PC-3 (cell line): ENCODE results near the gene ZFP36L2. TPM values are rescaled to one million over a fixed set of nuclear protein-coding genes. Genes with fewer than 3 reads are reported as not detected.

ENCODE experiments used
- ATAC-seq: fragments of 200-7000 bp; cut with Tn5 transposase; 2 replicates; pipeline ENCODE4 v1.9.1; 2020; ENCODE audit warnings: mild to moderate bottlenecking, moderate library complexity
- BruUV-seq: library from RNA; stranded (reverse); fragments of 400-500 nt; replicated peaks from 2 replicates; lab custom pipeline; 2021; lab: Mats Ljungman, UMichigan
- CTCF ChIA-PET: fragments of 300-600 bp; sonication (Branson Sonifier 250); formaldehyde crosslinking; loops from one replicate; lab custom pipeline; 2022; ENCODE audit warnings: antibody characterized with exemption; lab: Charles Lee
- POLR2A ChIA-PET: fragments of 300-600 bp; sonication (Branson Sonifier 250); formaldehyde crosslinking; loops from one replicate; lab custom pipeline; 2022; ENCODE audit warnings: antibody characterized with exemption; ENCODE audit not compliant: unreplicated experiment; lab: Charles Lee
- DNase-seq: peaks from one replicate; pipeline ENCODE4 v3.0.0-alpha.2; 2015
- H2AFZ ChIP-seq: fragments of 300-600 bp; sonication (generic); 2 replicates; pipeline ENCODE4 v1.6.0; 2016; ENCODE audit warnings: antibody characterized with exemption, low read length
- H3F3A ChIP-seq: fragments of 300-600 bp; sonication (generic); one replicate; pipeline ENCODE4 v1.6.0; 2017; ENCODE audit warnings: antibody characterized with exemption, low read length, control low read depth, mild to moderate bottlenecking; ENCODE audit not compliant: unreplicated experiment
- H3K27ac ChIP-seq: fragments of 300-600 bp; sonication (generic); 2 replicates; pipeline ENCODE4 v1.5.1; 2016; ENCODE audit warnings: mild to moderate bottlenecking, low read length
- H3K27me3 ChIP-seq: fragments of 300-600 bp; sonication (generic); 2 replicates; pipeline ENCODE4 v1.6.1; 2016; ENCODE audit warnings: low read length, mixed read lengths
- H3K36me3 ChIP-seq: fragments of 300-600 bp; sonication (generic); 2 replicates; pipeline ENCODE4 v1.6.1; 2016; ENCODE audit warnings: low read depth, mixed run types, low read length, mixed read lengths
- H3K4me1 ChIP-seq: fragments of 300-600 bp; sonication (generic); 2 replicates; pipeline ENCODE4 v1.5.1; 2016; ENCODE audit warnings: low read length; ENCODE audit not compliant: insufficient read depth
- H3K4me2 ChIP-seq: fragments of 300-600 bp; sonication (generic); 2 replicates; pipeline ENCODE4 v1.6.0; 2016; ENCODE audit warnings: low read length
- H3K4me3 ChIP-seq: fragments of 300-600 bp; sonication (generic); 2 replicates; pipeline ENCODE4 v1.5.1; 2016; ENCODE audit warnings: mild to moderate bottlenecking, low read length, mixed read lengths
- H3K79me2 ChIP-seq: fragments of 300-600 bp; sonication (generic); 2 replicates; pipeline ENCODE4 v1.6.1; 2017; ENCODE audit warnings: low read length, mixed read lengths
- H3K9ac ChIP-seq: fragments of 300-600 bp; sonication (generic); 2 replicates; pipeline ENCODE4 v1.6.0; 2016; ENCODE audit warnings: mild to moderate bottlenecking, low read length
- H3K9me2 ChIP-seq: fragments of 300-600 bp; sonication (generic); replicated peaks from 2 replicates; pipeline ENCODE4 v1.6.1; 2016; ENCODE audit warnings: mixed run types, low read length, mixed read lengths
- H3K9me3 ChIP-seq: fragments of 300-600 bp; sonication (generic); 2 replicates; pipeline ENCODE4 v1.6.1; 2016; ENCODE audit warnings: low read length, mixed read lengths
- H4K20me1 ChIP-seq: fragments of 300-600 bp; sonication (generic); 2 replicates; pipeline ENCODE4 v1.6.1; 2016; ENCODE audit warnings: low read length, mixed read lengths
- EZH2 ChIP-seq: fragments of 300-600 bp; sonication (generic); IDR thresholded peaks from one replicate; pipeline ENCODE4 v1.6.1; 2017; ENCODE audit warnings: antibody characterized with exemption, mild to moderate bottlenecking, low read length; ENCODE audit not compliant: unreplicated experiment
- EZH2phosphoT487 ChIP-seq: fragments of 300-600 bp; sonication (generic); IDR thresholded peaks from 2 replicates; pipeline ENCODE4 v1.6.1; 2018; ENCODE audit warnings: mild to moderate bottlenecking, antibody characterized with exemption, low read length, borderline replicate concordance
- intact Hi-C: fragments of 100-400 bp; cut with micrococcal nuclease; formaldehyde crosslinking; loops from 2 replicates; pipeline ENCODE4 v1.9.0; 2023
- total RNA-seq: library from RNA; depleted of rRNA; stranded (reverse); fragments of >200 nt; gene quantifications from 2 replicates; pipeline ENCODE4 v1.2.3, GENCODE V29; 2014
- TF ChIP-seq, protein P1 (sequence below): fragments of 300-600 bp; sonication (generic); conservative IDR thresholded peaks from 2 replicates; pipeline ENCODE4 v1.5.1; 2017; ENCODE audit warnings: antibody characterized with exemption, low read depth, mild to moderate bottlenecking, low read length

ZFP36L2 gene
- total RNA-seq, 1 experiment from 2014 or later: 14.8 TPM

DNA sequence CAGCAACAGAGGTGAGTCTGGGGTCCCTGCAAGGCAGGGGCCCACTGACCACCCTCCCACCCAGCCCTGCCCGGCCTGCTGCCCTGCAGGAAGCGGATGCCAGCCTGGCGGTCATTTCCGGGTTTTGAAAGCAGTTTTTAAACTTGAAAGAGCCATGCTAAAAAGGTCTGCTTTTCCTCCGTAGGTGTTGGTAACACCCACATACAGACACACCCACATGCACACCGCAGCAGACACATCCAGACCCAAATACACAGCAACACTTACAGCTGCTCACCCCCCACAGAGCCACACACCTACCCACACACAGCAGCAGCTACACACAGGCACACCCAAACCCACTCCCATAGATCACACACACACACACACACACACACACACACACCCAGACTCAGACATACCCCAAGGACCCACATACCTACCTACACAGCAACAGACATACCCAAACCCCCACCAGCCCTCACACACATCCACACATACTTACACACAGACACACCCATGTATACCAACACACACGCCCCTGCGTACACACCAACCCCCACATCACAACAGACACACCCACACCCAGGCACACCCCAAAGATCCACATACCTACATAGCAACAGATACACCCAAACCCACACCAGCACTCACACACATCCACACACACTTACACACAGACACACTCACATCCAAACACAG, 7.6 kb downstream of the ZFP36L2 start:
- Histone ChIP-seq H3F3A (peaks cover 14% of the 10 kb centered on the region), H3K4me2 (peak overlapping the region; percentile 84), H3K27me3 (no peaks in the 10 kb centered on the region), H3K36me3 (peaks cover 17% of the 10 kb centered on the region), H3K9me3 (no peaks in the 10 kb centered on the region), H2AFZ (peak overlapping the region; percentile 94), H3K79me2 (peaks cover 42% of the 10 kb centered on the region), H3K9ac (peak overlapping the region; percentile 98), H3K4me1 (peaks cover 43% of the 10 kb centered on the region), H3K4me3 (peak overlapping the region; percentile 88), H3K9me2 (no peaks in the 10 kb centered on the region), H3K27ac (peak overlapping the region; percentile 90), H4K20me1 (peaks cover 18% of the 10 kb centered on the region)
- TF ChIP-seq EZH2phosphoT487 (no peak), EZH2 (no peak)
- TF ChIP-seq, protein P1, sequence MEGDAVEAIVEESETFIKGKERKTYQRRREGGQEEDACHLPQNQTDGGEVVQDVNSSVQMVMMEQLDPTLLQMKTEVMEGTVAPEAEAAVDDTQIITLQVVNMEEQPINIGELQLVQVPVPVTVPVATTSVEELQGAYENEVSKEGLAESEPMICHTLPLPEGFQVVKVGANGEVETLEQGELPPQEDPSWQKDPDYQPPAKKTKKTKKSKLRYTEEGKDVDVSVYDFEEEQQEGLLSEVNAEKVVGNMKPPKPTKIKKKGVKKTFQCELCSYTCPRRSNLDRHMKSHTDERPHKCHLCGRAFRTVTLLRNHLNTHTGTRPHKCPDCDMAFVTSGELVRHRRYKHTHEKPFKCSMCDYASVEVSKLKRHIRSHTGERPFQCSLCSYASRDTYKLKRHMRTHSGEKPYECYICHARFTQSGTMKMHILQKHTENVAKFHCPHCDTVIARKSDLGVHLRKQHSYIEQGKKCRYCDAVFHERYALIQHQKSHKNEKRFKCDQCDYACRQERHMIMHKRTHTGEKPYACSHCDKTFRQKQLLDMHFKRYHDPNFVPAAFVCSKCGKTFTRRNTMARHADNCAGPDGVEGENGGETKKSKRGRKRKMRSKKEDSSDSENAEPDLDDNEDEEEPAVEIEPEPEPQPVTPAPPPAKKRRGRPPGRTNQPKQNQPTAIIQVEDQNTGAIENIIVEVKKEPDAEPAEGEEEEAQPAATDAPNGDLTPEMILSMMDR: no peak
- peak; percentile 7; the same call in 1 of the 2 replicates for ATAC-seq
- intact Hi-C loops: loop anchor here (2.0 kb wide), 1 partner anchor 40 kb away; no protein-coding TSS in a partner anchor
- POLR2A ChIA-PET: no interaction called here
- no TSS peak for BruUV-seq
- DNase-seq: peak; percentile 40
- CTCF ChIA-PET: no interaction called here

DNA sequence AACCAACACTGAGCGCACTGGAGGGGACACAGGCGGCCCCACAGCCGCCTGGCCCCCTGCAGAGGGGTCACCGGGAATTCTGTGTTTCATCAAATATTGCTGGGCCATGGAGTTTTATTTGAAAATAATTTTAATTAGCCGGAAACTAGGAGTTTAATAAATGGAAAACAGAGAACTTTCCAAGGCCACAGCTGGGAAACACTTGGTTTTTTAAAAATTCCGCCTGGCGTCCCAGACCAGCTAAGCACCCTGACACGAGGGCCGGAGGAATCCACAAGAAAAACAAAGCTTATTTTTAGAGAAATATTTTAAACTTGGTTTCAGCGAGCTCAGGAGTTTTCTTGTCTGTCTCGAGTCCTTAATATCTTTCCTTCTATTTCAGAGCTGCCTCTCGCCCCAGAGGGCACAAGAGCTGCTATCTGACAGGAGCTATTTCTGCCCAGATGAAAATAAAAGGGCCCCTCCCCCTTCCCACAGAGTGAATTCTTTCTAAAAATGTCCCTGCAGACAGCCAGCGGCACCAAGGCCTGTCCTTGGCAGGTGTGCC, 8.2 kb downstream of the ZFP36L2 start:
- POLR2A ChIA-PET: no interaction called here
- Histone ChIP-seq H3K9me2 (no peaks in the 10 kb centered on the region), H3K4me3 (no peak overlapping the region), H4K20me1 (peaks cover 12% of the 10 kb centered on the region), H2AFZ (no peak overlapping the region), H3K9me3 (no peaks in the 10 kb centered on the region), H3F3A (peaks cover 14% of the 10 kb centered on the region), H3K36me3 (peaks cover 10% of the 10 kb centered on the region; the same call in 1 of the 2 replicates), H3K27me3 (no peaks in the 10 kb centered on the region), H3K9ac (no peak overlapping the region), H3K4me2 (peak overlapping the region; percentile 84; the same call in 1 of the 2 replicates), H3K79me2 (peaks cover 36% of the 10 kb centered on the region), H3K27ac (no peak overlapping the region; the same call in 1 of the 2 replicates), H3K4me1 (peaks cover 43% of the 10 kb centered on the region)
- intact Hi-C loops: loop anchor here (2.0 kb wide), 1 partner anchor 39 kb away; no protein-coding TSS in a partner anchor
- DNase-seq (no peak), ATAC-seq (no peak)
- TF ChIP-seq EZH2phosphoT487 (no peak), EZH2 (no peak)
- TF ChIP-seq, protein P1: no peak
- BruUV-seq: no TSS peak
- CTCF ChIA-PET: interaction anchor here (0.6 kb wide), 1 partner anchor 70 kb away, joined by 3 read pairs; no protein-coding TSS in a partner anchor
